Fibroblast of the aortic adventitia (primary cell): ENCODE measurements around the gene MYLIP. TPM values are rescaled to one million over a fixed set of nuclear protein-coding genes. Genes with fewer than 3 reads are reported as not detected.

ENCODE experiments used
- DNase-seq: peaks from one replicate; pipeline ENCODE4 v3.0.0-alpha.2; 2010; ENCODE audit warnings: low read depth
- H3K4me3 ChIP-seq: 2 replicates; pipeline ENCODE4 v1.5.1; 2011; ENCODE audit warnings: low read depth, mild to moderate bottlenecking, control low read depth, low read length, moderate library complexity
- CTCF ChIP-seq: IDR thresholded peaks from 2 replicates; pipeline ENCODE4 v1.5.1; 2011; ENCODE audit warnings: mild to moderate bottlenecking, low read length, control low read depth, inconsistent platforms; ENCODE audit not compliant: insufficient read depth
- small RNA-seq: library from RNA; depleted of rRNA; stranded (forward); fragments of <200 nt; gene quantifications from one replicate; pipeline ENCODE3, GENCODE V24; 2012
- total RNA-seq: library from RNA; depleted of rRNA; stranded (reverse); fragments of >200 nt; gene quantifications from 2 replicates; pipeline ENCODE4 v1.2.3, GENCODE V29; 2012; ENCODE audit warnings: low replicate concordance

Gene MYLIP
- total RNA-seq, 1 donor = 36.1 TPM

GRCh38 chr6:16196260-16196983, 67.5 kb downstream of the MYLIP start:
- DNase-seq = no peak
- no peak overlapping the region for H3K4me3 ChIP-seq
- no peak for TF ChIP-seq CTCF

GRCh38 chr6:16196984-16197546, 68.2 kb downstream of the MYLIP start:
- no peak for DNase-seq
- no peak for TF ChIP-seq CTCF
- H3K4me3 ChIP-seq = no peak overlapping the region

Small RNAs within 50 kb of the gene (small RNA-seq; reads per million reads assigned to genes)
- gene MIR4639 = not detected

Other genes starting within 250 kb of the MYLIP start
- gene GMPR, start 109.5 kb downstream of the MYLIP start, total RNA-seq = 2.5 and 24.8 TPM in 2 replicates